HPDE6-E6E7 (cell line): ENCODE results near the gene NFIX.

Source experiments
- DNase-seq: peaks from one replicate; pipeline ENCODE4 v3.0.0; 2011; ENCODE audit warnings: missing footprints; ENCODE audit errors: extremely low spot score

Gene NFIX

GRCh38 chr19:12987781-12988180 lies 7.5 kb upstream of the NFIX start:
- no peak for DNase-seq

DNA sequence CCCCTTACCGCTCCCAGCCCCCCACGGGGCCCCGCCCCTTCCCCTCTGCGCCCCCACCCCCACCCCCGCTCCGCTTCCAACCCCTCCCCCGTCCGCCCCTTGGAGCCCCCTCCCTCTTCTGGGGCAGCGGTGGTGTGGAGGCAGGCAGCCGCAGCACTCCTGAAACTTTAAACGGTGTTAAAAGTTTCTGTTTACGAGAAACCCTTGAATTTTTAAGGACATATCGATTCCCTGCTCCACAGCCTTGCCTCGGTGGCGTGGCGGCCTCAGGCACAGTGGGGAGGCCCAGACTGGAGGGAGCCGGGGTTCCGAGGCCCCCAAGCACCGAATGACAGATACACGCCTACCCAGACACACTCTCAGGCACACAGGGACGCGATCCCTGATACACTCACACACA lies 4.8 kb upstream of the NFIX start:
- no peak for DNase-seq

DNA sequence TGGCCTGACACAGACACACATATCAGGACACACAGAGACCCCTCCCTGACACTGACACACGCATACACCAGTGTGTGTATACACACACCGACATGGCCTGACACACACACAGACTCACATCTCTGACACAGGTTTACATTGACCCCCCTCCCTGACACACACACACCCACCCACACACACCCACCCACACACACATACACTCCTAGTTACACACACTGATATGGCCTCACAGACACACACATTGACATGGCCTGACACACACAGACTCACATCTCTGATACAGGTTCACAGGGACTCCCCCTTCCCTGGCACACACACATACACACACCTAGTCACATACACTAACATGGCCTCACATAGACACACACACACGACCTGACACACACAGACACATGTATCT lies 4.4 kb upstream of the NFIX start:
- DNase-seq = no peak

GRCh38 chr19:12991296-12991695 lies 4.0 kb upstream of the NFIX start:
- DNase-seq = no peak

- no peak for DNase-seq
Measured at GRCh38 chr19:12992729-12993128, 2.5 kb upstream of the NFIX start.

DNA sequence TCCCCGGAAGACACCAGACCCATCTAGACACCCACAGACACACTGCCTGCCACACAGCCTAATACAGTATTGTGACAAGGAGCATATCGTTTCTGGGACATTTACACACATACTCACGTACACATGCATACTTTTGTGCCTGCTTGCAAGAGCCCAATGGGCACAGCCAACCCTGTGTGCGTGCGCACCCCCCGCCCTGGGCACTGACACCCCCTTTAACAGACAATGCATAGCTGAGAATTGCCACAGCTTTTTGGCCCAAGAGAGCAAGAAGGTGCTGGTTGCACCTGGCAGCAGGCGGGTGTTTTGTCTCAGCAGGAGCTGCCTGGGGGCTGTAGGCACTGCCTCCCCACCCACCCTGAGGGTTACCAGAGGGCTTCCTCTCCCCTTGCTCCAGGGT lies 1.7 kb upstream of the NFIX start:
- no peak for DNase-seq

DNA sequence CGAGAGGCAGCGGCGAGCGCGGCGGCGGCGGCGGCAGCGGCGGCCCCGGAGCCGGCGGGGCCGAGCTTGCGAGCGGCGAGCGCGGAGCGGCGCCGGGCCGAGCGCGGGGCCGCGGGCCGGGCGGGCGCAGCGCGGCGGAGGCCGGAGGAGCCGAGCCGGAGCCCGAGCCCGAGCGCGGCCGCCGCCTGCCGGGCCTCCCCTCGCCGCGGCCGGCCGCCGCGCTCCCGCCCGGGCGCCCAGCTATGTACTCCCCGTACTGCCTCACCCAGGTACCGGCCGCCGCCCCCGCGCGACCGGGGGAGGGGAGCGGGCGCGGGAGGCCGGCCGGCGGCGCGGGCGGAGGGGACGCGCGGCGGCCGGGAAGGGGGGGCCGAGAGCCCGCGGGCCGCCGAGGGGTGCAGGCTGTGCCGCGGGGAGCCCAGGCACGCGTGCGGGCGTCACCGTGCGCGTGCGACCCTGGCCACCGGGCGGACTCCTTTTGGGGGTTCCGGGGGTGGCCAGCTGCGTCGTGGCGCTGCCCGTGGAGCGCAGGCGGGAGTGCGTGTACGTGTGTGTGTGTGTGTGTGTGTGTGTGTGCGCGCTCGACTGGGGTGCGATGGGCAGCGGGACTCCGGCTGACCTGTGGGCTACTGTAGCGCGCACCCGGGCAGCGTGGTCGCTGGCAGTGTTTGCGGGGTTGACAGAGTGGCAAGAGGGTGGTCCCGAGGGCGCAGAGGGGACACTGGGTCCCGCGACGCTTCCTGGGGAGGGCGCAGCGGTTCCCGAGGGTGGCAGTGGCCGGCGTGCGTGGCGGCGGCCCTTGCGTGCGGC lies 526 bp downstream of the NFIX start:
- DNase-seq = no peak

- DNase-seq = no peak
Measured at GRCh38 chr19:12996406-12997094, 1.3 kb downstream of the NFIX start.

GRCh38 chr19:12997179-12997966 lies 2.1 kb downstream of the NFIX start:
- DNase-seq = no peak

GRCh38 chr19:12997967-12998940 lies 3.0 kb downstream of the NFIX start:
- no peak for DNase-seq

DNA sequence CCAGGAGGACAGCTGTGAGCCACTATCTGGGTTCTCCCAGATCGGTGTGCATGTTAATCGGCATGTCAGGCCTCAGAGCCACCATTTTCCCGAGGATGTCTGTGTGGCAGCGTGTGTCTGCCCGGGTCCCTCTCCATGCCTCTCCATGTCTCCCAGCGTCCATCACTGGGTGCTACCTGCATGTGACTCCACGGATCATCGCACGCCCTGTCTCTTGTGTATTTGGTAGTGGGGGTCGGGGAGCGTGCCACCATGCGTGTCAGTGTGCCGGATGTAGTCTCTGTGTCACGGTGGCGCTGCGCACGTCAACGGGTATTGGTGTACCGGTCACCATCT lies 5.9 kb downstream of the NFIX start:
- DNase-seq = no peak

GRCh38 chr19:13001502-13002165 lies 6.4 kb downstream of the NFIX start:
- DNase-seq = no peak

- DNase-seq = no peak
Measured at GRCh38 chr19:13002166-13002898, 7.1 kb downstream of the NFIX start.

DNA sequence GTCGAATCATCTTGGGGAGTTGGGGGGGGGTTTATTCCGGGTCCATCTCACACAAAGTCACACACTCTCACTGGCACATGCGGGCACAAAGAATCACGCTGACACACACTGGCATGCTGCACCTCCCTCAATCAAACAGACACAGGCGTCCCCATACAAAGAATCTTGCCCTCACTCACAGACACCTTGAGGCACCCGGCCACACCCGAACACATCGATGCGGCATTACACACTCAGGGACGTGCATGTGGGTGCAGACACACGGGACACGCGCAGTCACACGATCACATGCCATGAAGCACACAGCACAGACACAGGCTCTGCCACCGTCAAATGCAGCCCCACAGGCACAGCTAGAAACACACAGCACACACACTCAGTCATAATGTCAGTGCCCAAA lies 7.8 kb downstream of the NFIX start:
- DNase-seq = no peak

DNA sequence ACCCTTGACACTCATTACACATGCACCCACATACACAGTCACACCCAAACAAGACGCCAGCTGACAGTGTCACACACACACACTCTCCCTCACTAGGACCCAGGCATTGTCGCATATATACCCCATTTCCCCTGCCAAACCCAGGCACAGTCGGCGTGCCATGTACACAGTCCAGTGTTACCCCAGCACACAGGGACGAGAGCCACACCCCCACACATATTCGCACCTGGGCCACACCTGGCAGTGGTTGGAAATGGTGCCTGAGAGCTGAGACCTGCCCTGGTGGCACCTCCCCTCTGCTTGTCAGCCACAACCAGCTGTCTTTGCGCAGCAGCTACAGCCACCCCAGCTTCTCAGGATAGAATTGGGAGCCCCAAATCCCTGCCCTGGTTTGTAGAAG lies 9.0 kb downstream of the NFIX start:
- no peak for DNase-seq

DNA sequence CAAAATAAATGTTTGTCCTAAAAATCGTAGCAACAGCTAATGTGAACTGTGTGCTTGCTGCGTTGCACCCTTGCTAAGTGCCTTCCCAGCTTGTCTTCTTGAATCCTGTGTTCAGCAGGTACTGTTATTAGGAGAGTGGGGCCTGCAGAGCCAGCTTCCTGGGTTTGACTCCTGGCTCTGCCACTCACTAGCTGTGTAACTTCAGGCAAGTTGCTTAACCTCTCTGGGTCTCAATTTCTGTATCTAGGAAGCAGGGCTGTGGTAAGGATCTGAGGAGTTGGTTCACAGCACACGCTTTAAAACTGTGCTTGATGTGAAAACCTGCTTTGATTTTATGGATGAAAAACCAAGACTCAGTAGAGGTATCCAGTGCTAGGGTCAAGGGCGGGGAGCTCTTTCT lies 10.0 kb downstream of the NFIX start:
- no peak for DNase-seq

- DNase-seq = no peak
Measured at GRCh38 chr19:13005861-13006370, 10.6 kb downstream of the NFIX start.

DNA sequence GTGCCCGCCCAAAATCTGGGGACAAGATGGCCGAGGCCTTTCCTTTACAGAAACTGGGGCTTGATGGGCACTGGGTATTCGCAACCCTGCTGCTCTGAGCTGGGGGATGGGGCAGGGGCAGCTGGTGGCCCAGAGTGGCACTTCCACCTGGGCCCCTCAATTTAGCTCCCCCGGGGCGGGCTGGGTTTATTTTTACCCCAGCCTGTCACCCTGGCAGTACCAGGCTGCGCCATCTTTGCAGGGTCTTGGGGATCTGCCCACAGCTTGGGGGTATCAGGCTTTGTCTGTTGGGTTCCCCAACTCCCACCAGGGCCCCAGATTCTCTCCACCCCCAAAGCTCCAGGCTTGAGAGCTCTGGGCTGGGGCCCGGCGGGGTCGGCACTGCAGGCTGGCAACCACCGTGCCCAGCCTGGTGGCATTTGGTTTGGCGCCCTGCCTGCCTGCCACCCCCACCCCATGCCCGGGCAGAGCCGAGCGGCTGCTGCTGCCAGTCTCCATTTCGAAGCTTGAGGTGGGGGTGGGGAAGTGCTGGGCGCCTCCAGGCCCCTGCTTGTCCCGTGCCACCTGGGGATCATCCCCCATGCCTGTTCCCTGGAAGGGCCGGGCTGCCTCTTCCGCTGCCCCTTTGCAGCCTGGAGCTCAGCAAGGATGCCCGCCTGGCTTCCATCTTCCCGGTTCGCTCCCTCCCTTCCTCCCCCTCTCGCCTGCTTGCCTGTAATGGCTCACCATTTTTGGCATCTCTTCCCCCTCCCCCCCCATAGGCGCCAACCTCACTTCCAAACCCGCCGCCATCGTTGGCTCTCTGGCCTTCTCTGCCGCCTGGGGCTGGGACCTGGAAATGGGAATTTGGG lies 11.4 kb downstream of the NFIX start:
- no peak for DNase-seq
